Kidney epithelial cell (primary cell): ENCODE measurements around the gene IGFL2. TPM values are rescaled to one million over a fixed set of nuclear protein-coding genes. Genes with fewer than 3 reads are reported as not detected.

Source experiments
- DNase-seq: peaks from one replicate; pipeline ENCODE4 v3.0.0-alpha.2; 2010; ENCODE audit warnings: low read depth
- H3K27me3 ChIP-seq: 2 replicates; pipeline ENCODE4 v1.6.0; 2011; ENCODE audit warnings: low read length; ENCODE audit not compliant: control insufficient read depth, insufficient read depth
- H3K36me3 ChIP-seq: 2 replicates; pipeline ENCODE4 v1.5.1; 2011; ENCODE audit warnings: low read length; ENCODE audit not compliant: control insufficient read depth, insufficient read depth
- H3K4me3 ChIP-seq: 2 replicates; pipeline ENCODE4 v1.5.1; 2011; ENCODE audit warnings: low read depth, mild to moderate bottlenecking, control low read depth, low read length
- CTCF ChIP-seq: IDR thresholded peaks from 2 replicates; pipeline ENCODE4 v1.5.1; 2011; ENCODE audit warnings: mild to moderate bottlenecking, moderate library complexity, low read length, control low read depth, inconsistent platforms; ENCODE audit not compliant: insufficient read depth, poor library complexity, severe bottlenecking
- total RNA-seq: library from RNA; depleted of rRNA; stranded (reverse); fragments of >200 nt; gene quantifications from 2 replicates; pipeline ENCODE4 v1.2.3, GENCODE V29; 2015

Gene IGFL2
- total RNA-seq, 1 donor from 2014 or later: not detected

GRCh38 chr19:46162731-46163130 lies 14.7 kb downstream of the IGFL2 start:
- no peak for DNase-seq

GRCh38 chr19:46173886-46174480 lies 25.9 kb downstream of the IGFL2 start:
- no peak for DNase-seq
- no peak for TF ChIP-seq CTCF
- H3K36me3 ChIP-seq: no peaks in the 10 kb centered on the region
- H3K4me3 ChIP-seq: no peak overlapping the region
- no peaks in the 10 kb centered on the region for H3K27me3 ChIP-seq

More at GRCh38 chr19:46162731-46163130, 14.7 kb downstream of the IGFL2 start:
- H3K36me3 ChIP-seq: no peaks in the 10 kb centered on the region
- no peak for TF ChIP-seq CTCF
- peaks cover 6% of the 10 kb centered on the region for H3K27me3 ChIP-seq
- H3K4me3 ChIP-seq: no peak overlapping the region

DNA sequence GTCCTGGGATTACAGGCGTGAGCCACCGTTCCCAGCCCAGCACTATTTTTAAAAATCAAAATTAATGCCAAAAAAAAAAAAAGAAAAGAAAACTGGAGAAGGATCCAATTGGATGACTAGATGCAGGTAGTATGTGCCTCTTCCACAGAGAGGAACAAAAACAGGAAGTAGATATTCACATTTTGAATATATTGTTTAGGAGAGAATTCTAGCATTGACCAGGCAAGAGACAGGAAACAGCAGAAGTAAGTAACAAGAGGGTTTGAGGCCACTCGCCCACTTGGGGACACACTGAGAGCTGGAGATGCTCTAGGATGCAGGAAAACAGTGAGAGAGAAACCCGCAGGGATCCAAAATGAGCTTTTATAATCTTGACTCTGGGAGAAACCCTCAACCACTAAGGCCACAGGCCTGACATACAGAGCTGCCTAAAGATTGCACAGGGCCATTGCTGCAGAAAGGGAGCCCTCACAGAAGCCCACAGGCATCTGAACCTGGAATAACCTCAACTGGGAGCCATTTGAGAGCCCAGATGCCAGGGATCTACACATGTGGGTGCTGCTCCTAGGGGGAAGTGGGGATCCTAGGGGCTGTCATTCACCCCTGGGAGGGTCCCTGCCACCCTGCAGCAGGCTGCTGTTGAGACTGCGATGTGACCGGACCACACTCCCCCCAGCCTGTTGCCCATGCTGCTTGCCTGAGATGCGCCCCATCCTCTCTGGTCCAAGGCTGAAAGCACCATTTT lies 28.2 kb downstream of the IGFL2 start:
- H3K4me3 ChIP-seq: no peak overlapping the region
- no peak for TF ChIP-seq CTCF
- DNase-seq: no peak

DNA sequence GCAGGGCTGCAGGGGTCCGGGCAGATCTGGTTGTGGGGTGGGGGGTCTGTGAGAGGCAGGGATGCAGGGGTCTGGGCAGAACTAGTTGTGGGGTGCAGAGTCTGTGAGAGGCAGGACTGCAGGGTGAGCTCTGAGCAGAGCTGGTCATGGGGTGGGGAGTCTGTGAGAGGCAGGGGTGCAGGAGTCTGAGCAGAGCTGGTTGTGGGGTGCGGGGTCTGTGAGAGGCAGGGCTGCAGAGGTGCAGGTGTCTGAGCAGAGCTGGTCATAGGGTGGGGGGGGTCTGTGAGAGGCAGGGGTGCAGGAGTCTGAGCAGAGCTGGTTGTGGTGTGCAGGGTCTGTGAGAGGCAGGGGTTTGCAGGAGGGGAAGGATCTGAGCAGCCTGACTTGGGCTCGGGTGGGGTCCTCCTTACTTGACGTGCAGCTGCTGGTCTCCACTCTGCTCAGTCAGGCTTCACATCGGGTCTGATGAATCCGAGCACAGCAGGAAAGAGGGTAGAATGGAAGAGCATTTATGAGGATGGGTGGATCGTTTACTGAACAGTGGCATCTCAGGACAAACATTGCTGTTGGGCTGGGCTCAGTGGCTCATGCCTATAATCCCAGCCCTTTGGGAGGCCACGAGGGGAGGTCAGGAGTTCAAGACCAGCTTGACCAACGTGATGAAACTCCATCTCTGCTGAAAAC lies 31.2 kb downstream of the IGFL2 start:
- TF ChIP-seq CTCF: no peak
- peaks cover 7% of the 10 kb centered on the region for H3K27me3 ChIP-seq
- DNase-seq: no peak

More for the DNA sequence above, 28.2 kb downstream of the IGFL2 start:
- Histone ChIP-seq H3K36me3 (no peaks in the 10 kb centered on the region), H3K27me3 (peaks cover 5% of the 10 kb centered on the region)

GRCh38 chr19:46180701-46181387 lies 32.8 kb downstream of the IGFL2 start:
- TF ChIP-seq CTCF: no peak
- no peaks in the 10 kb centered on the region for H3K36me3 ChIP-seq
- no peak overlapping the region for H3K4me3 ChIP-seq
- peaks cover 7% of the 10 kb centered on the region for H3K27me3 ChIP-seq
- no peak for DNase-seq

More for the DNA sequence above, 31.2 kb downstream of the IGFL2 start:
- Histone ChIP-seq H3K4me3 (no peak overlapping the region), H3K36me3 (no peaks in the 10 kb centered on the region)
